Peyer's patch (tissue), 4 donors: ENCODE data around the gene NID1. TPM values are rescaled to one million over a fixed set of nuclear protein-coding genes. Genes with fewer than 3 reads are reported as not detected.
A peak's percentile ranks its signal among the peaks of the same experiment; 100 is the strongest.
"Not testable (repeated sequence)": the region's sequence is repeated elsewhere in the genome, so short reads cannot be mapped to it uniquely, and the experiment has no call there.

ENCODE experiments used
- DNase-seq, 3 donors: peaks; one replicate each; pipeline ENCODE4 v3.0.0-alpha.2; 2017 to 2019
- H3K27ac ChIP-seq, 4 donors: fragments of 200-600 bp; sonication (generic); one replicate each; pipeline ENCODE4 v1.5.1; 2016 to 2019
- H3K27me3 ChIP-seq, 2 donors: fragments of 200-600 bp; sonication (generic); one replicate each; pipeline ENCODE4 v1.5.1; 2019
- H3K36me3 ChIP-seq, 3 donors: fragments of 200-600 bp; sonication (generic); one replicate each; pipeline ENCODE4 v1.5.1; 2016 to 2019
- H3K4me1 ChIP-seq, 4 donors: fragments of 200-600 bp; sonication (generic); one replicate each; pipeline ENCODE4 v1.5.1; 2016 to 2019
- H3K4me3 ChIP-seq, 4 donors: fragments of 200-600 bp; sonication (generic); 1 replicate in 3 of 4; 2 replicates in 1 of 4; pipeline ENCODE4 v1.5.1; 2016 to 2019; ENCODE audit warnings: mild to moderate bottlenecking in 1 of 4
- H3K9me3 ChIP-seq, 4 donors: fragments of 200-600 bp; sonication (generic); one replicate each; pipeline ENCODE4 v1.5.1; 2016 to 2019; ENCODE audit warnings: mild to moderate bottlenecking in 1 of 4
- CTCF ChIP-seq, 6 experiments: fragments of 450-650 bp in 4 of 6; fragments of 200-600 bp in 2 of 6; sonication (generic) in 1 of 6; IDR thresholded peaks; one replicate each; pipeline ENCODE4 v1.5.1; 2017 to 2019; ENCODE audit warnings: antibody characterized with exemption in 6 of 6, mild to moderate bottlenecking in 3 of 6, moderate library complexity in 1 of 6
- POLR2A ChIP-seq, 2 donors: fragments of 450-650 bp; IDR thresholded peaks; one replicate each; pipeline ENCODE4 v1.5.1; 2017; ENCODE audit warnings: antibody characterized with exemption in 2 of 2, mild to moderate bottlenecking in 2 of 2, moderate library complexity in 2 of 2
- total RNA-seq, 4 donors: library from RNA; depleted of rRNA; stranded (reverse); fragments of >200 nt; gene quantifications; one replicate each; pipeline ENCODE4 v1.1.0, GENCODE V29; 2016

NID1 gene
- total RNA-seq, 4 donors from 2014 or later = 20.5 to 92.4 (median 62.0) TPM

GRCh38 chr1:235972311-235972689, 92.6 kb downstream of the NID1 start:
- H3K27me3 ChIP-seq = no peaks in the 10 kb centered on the region
- H3K27ac ChIP-seq = peak overlapping the region; percentile 75 to 92 (median 78)
- peaks cover 0 to 12% (median 0%) of the 10 kb centered on the region in 4 donors for H3K4me1 ChIP-seq
- peaks cover 0 to 9% (median 0%) of the 10 kb centered on the region in 3 donors for H3K36me3 ChIP-seq
- no peak for DNase-seq
- H3K9me3 ChIP-seq = no peaks in the 10 kb centered on the region
- H3K4me3 ChIP-seq = peak overlapping the region; percentile 7 to 39 (median 22)
- no peak for TF ChIP-seq CTCF (IDR thresholded peaks at IDR 0.05)
- no peak for TF ChIP-seq POLR2A (IDR thresholded peaks at IDR 0.05)

DNA sequence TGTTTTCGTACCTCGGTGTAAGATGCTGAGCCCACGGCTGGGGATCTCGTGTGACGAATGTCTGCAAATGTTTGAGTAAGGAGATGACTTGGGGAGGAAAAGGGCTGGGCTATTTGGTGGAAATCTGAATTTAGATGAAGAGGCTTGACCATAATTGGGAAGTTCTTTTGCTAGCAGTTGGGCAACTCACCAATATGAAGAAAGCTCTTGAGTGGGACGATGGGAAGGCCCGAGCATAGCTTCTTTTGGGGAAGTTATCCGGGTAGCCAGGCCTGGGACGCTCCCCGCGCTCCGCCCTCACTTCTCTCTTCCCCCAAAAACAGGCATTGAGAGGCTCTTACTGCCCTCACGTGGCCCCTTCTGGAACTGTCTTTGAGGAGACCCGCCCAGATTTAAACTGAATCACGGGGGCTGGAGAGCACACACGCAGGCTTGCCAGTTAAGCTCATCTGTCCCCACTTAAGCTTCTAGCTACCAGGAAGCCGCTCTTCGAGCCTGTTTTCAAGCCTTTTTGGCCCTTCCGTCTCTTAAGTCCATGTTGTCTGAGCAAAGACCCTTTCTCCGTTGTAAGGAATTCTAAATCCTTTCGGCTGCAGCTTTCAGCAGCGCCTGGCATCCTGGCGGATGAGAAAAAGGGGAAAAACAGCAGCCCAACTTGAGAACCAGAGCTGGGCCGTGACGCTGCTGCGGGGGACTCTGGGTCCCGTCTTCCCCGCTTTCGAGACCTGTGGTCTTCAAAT, 93.1 kb downstream of the NID1 start:
- Histone ChIP-seq H3K36me3 (peaks cover 0 to 4% (median 0%) of the 10 kb centered on the region in 3 donors), H3K4me1 (peaks cover 0 to 12% (median 0%) of the 10 kb centered on the region in 4 donors), H3K9me3 (no peaks in the 10 kb centered on the region), H3K27ac (peak overlapping the region; percentile 75 to 92 (median 78)), H3K27me3 (no peaks in the 10 kb centered on the region), H3K4me3 (peak overlapping the region; percentile 7 to 39 (median 22))
- TF ChIP-seq POLR2A (IDR thresholded peaks at IDR 0.05) (no peak), CTCF (IDR thresholded peaks at IDR 0.05) (peak; percentile 56 to 85 (median 78))
- peak; percentile 77 to 96 (median 90) for DNase-seq

- Histone ChIP-seq H3K4me1 (peaks cover 0 to 12% (median 0%) of the 10 kb centered on the region in 4 donors), H3K9me3 (no peaks in the 10 kb centered on the region), H3K27ac (peak overlapping the region; percentile 16 to 92 (median 78)), H3K27me3 (no peaks in the 10 kb centered on the region), H3K4me3 (no peak overlapping the region), H3K36me3 (no peaks in the 10 kb centered on the region)
- DNase-seq = no peak
- TF ChIP-seq CTCF (IDR thresholded peaks at IDR 0.05) (no peak), POLR2A (IDR thresholded peaks at IDR 0.05) (no peak)
Measured at GRCh38 chr1:235971020-235971419, 93.9 kb downstream of the NID1 start.

DNA sequence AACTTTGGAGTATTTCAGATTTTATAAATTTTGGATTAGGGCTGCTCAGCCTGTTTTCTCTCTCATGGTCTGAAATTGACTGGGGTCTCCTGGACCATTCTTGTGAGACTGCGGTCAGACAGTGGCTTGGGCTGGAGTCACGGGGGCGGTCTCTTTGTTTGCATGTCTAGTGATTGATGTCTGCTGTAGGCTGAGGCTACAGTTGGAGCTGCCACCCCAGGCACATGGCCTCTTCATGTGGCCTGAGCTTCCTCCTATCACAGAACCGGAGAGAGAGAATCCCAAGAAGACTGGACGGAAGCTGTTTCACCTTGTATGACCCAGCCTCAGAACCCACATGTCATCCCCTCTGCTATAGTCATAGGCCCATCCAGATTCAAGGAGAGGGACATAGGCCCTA, 96.1 kb downstream of the NID1 start:
- Histone ChIP-seq H3K9me3 (no peaks in the 10 kb centered on the region), H3K4me3 (no peak overlapping the region), H3K27ac (no peak overlapping the region), H3K4me1 (peaks cover 0 to 12% (median 0%) of the 10 kb centered on the region in 4 donors), H3K36me3 (no peaks in the 10 kb centered on the region), H3K27me3 (no peaks in the 10 kb centered on the region)
- TF ChIP-seq POLR2A (IDR thresholded peaks at IDR 0.05) (no peak), CTCF (IDR thresholded peaks at IDR 0.05) (no peak)
- no peak for DNase-seq

DNA sequence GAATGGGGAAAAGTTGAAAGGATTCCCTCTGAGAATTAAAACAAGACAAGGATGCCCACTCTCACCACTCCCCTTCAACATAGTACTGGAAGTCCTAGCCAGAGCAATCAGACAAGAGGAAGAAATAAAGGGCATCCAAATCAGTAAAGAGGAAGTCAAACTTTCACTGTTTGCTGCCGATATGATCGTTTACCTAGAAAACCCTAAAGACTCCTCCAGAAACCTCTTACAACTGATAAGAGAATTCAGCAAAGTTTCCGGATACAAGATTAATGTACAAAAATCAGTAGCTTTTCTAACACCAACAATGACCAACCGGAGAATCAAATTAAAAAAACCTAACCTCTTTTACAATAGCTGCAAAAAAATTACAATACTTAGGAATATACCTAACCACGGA, 98.8 kb downstream of the NID1 start:
- H3K27me3 ChIP-seq, H3K9me3 ChIP-seq, H3K36me3 ChIP-seq, H3K27ac ChIP-seq, DNase-seq, H3K4me3 ChIP-seq, H3K4me1 ChIP-seq: not testable (repeated sequence)

GRCh38 chr1:235960809-235961208, 104.1 kb downstream of the NID1 start:
- TF ChIP-seq CTCF (IDR thresholded peaks at IDR 0.05) = no peak
- TF ChIP-seq POLR2A (IDR thresholded peaks at IDR 0.05) = no peak
- Histone ChIP-seq H3K4me1 (no peaks in the 10 kb centered on the region), H3K27ac (no peak overlapping the region), H3K36me3 (no peaks in the 10 kb centered on the region), H3K9me3 (no peaks in the 10 kb centered on the region), H3K4me3 (no peak overlapping the region), H3K27me3 (no peaks in the 10 kb centered on the region)
- no peak for DNase-seq
